H9 (cell line): Measurements from ENCODE around the gene MLIP. TPM values are rescaled to one million over a fixed set of nuclear protein-coding genes. Genes with fewer than 3 reads are reported as not detected.

Experiments
- DNase-seq: peaks from one replicate; pipeline ENCODE4 v3.0.0-alpha.2; 2017
- H2AFZ ChIP-seq: one replicate; pipeline ENCODE4 v1.6.1; 2013; ENCODE audit warnings: mild to moderate bottlenecking, low read length, control low read depth, moderate library complexity
- H2AK5ac ChIP-seq: 2 replicates; pipeline ENCODE4 v1.6.1; 2013; ENCODE audit warnings: low read length, control low read depth, mixed read lengths; ENCODE audit not compliant: insufficient read length
- H2BK120ac ChIP-seq: one replicate; pipeline ENCODE4 v1.6.1; 2013; ENCODE audit warnings: low read depth, mild to moderate bottlenecking, low read length, control low read depth, inconsistent platforms; ENCODE audit not compliant: poor library complexity, severe bottlenecking
- H2BK12ac ChIP-seq: 2 replicates; pipeline ENCODE4 v1.6.1; 2013; ENCODE audit warnings: low read length, control low read depth, mixed read lengths, low read depth; ENCODE audit not compliant: insufficient read length
- H2BK15ac ChIP-seq: 2 replicates; pipeline ENCODE4 v1.6.1; 2013; ENCODE audit warnings: low read depth, low read length, control low read depth
- H2BK20ac ChIP-seq: one replicate; pipeline ENCODE4 v1.6.1; 2013; ENCODE audit warnings: low read depth, mild to moderate bottlenecking, low read length, control low read depth, inconsistent platforms; ENCODE audit not compliant: poor library complexity, severe bottlenecking
- H2BK5ac ChIP-seq: 2 replicates; pipeline ENCODE4 v1.6.1; 2013; ENCODE audit warnings: low read length, control low read depth, mixed read lengths; ENCODE audit not compliant: insufficient read length
- H3K14ac ChIP-seq: 2 replicates; pipeline ENCODE4 v1.6.1; 2013; ENCODE audit warnings: low read length, control low read depth; ENCODE audit not compliant: insufficient read depth
- H3K18ac ChIP-seq: 2 replicates; pipeline ENCODE4 v1.6.1; 2013; ENCODE audit warnings: low read depth, mild to moderate bottlenecking, mixed read lengths, low read length, control low read depth; ENCODE audit not compliant: insufficient read length
- H3K23ac ChIP-seq: 2 replicates; pipeline ENCODE4 v1.6.1; 2013; ENCODE audit warnings: low read length, control low read depth, mixed read lengths, low read depth; ENCODE audit not compliant: insufficient read length
- H3K23me2 ChIP-seq: 2 replicates; pipeline ENCODE4 v1.6.1; 2013; ENCODE audit warnings: low read depth, mild to moderate bottlenecking, mixed read lengths, low read length, control low read depth; ENCODE audit not compliant: insufficient read length, poor library complexity, severe bottlenecking
- H3K27ac ChIP-seq: 2 replicates; pipeline ENCODE4 v1.5.1; 2013; ENCODE audit warnings: low read length, control low read depth, mixed read lengths, low read depth; ENCODE audit not compliant: insufficient read length
- H3K27me3 ChIP-seq: 2 replicates; pipeline ENCODE4 v1.6.1; 2013; ENCODE audit warnings: low read length, control low read depth, inconsistent platforms; ENCODE audit not compliant: insufficient read depth
- H3K4ac ChIP-seq: 2 replicates; pipeline ENCODE4 v1.6.1; 2013; ENCODE audit warnings: low read depth, mild to moderate bottlenecking, control low read depth, inconsistent platforms, low read length, moderate library complexity
- H3K4me1 ChIP-seq: 2 replicates; pipeline ENCODE4 v1.6.1; 2013; ENCODE audit warnings: low read length, control low read depth, inconsistent platforms; ENCODE audit not compliant: insufficient read depth
- H3K4me2 ChIP-seq: 2 replicates; pipeline ENCODE4 v1.6.1; 2013; ENCODE audit warnings: low read length, control low read depth, mixed read lengths; ENCODE audit not compliant: insufficient read length, insufficient read depth
- H3K56ac ChIP-seq: 2 replicates; pipeline ENCODE4 v1.6.1; 2013; ENCODE audit warnings: low read depth, mild to moderate bottlenecking, mixed read lengths, low read length, control low read depth; ENCODE audit not compliant: insufficient read length
- H3K79me1 ChIP-seq: 2 replicates; pipeline ENCODE4 v1.6.1; 2013; ENCODE audit warnings: low read depth, mild to moderate bottlenecking, moderate library complexity, low read length, control low read depth, inconsistent platforms; ENCODE audit not compliant: insufficient read depth, poor library complexity, severe bottlenecking
- H3K79me2 ChIP-seq: 2 replicates; pipeline ENCODE4 v1.6.1; 2013; ENCODE audit warnings: low read length, control low read depth, inconsistent platforms; ENCODE audit not compliant: insufficient read depth
- H3K9ac ChIP-seq: 2 replicates; pipeline ENCODE4 v1.6.1; 2013; ENCODE audit warnings: low read length, control low read depth, mixed read lengths; ENCODE audit not compliant: insufficient read length; ENCODE audit errors: extremely low read depth
- H3K9me3 ChIP-seq: one replicate; pipeline ENCODE4 v1.6.1; 2013; ENCODE audit warnings: low read depth, low read length, inconsistent platforms; ENCODE audit not compliant: control insufficient read depth
- H3T11ph ChIP-seq: one replicate; pipeline ENCODE4 v1.6.1; 2013; ENCODE audit warnings: mild to moderate bottlenecking, low read length, control low read depth, inconsistent platforms
- H4K20me1 ChIP-seq: one replicate; pipeline ENCODE4 v1.6.1; 2013; ENCODE audit not compliant: control insufficient read depth, insufficient read length, insufficient read depth
- H4K5ac ChIP-seq: 2 replicates; pipeline ENCODE4 v1.6.1; 2013; ENCODE audit warnings: low read depth, mild to moderate bottlenecking, mixed read lengths, low read length, control low read depth; ENCODE audit not compliant: insufficient read length
- H4K8ac ChIP-seq: replicated peaks from 2 replicates; pipeline ENCODE4 v1.6.1; 2013; ENCODE audit warnings: low read length, control low read depth, mixed read lengths, low read depth; ENCODE audit not compliant: insufficient read length
- H4K91ac ChIP-seq: 2 replicates; pipeline ENCODE4 v1.6.1; 2013; ENCODE audit warnings: low read depth, mild to moderate bottlenecking, moderate library complexity, mixed read lengths, low read length, control low read depth; ENCODE audit not compliant: insufficient read length
- H3K27ac Mint-ChIP-seq, 3 experiments: 2 replicates in 2 of 3; 3 replicates in 1 of 3; pipeline ENCODE4 v1.8.0; 2020 to 2021; ENCODE audit warnings: mixed read lengths in 3 of 3, mild to moderate bottlenecking in 1 of 3, moderate library complexity in 1 of 3
- H3K27me3 Mint-ChIP-seq: 2 replicates; pipeline ENCODE4 v1.8.0; 2021; ENCODE audit warnings: low read depth, mild to moderate bottlenecking, moderate library complexity, mixed read lengths
- H3K36me3 Mint-ChIP-seq, 3 experiments: 2 replicates in 2 of 3; 3 replicates in 1 of 3; pipeline ENCODE4 v1.8.0; 2020 to 2021; ENCODE audit warnings: low read depth in 3 of 3, mixed read lengths in 3 of 3; ENCODE audit not compliant: insufficient read depth in 1 of 3
- H3K4me1 Mint-ChIP-seq, 2 experiments: 2 replicates each; pipeline ENCODE4 v1.8.0; 2020; ENCODE audit warnings: mixed read lengths in 2 of 2
- H3K4me3 Mint-ChIP-seq, 2 experiments: 2 replicates in 1 of 2; 3 replicates in 1 of 2; pipeline ENCODE4 v1.8.0; 2020 to 2021; ENCODE audit warnings: mild to moderate bottlenecking in 2 of 2, mixed read lengths in 2 of 2, moderate library complexity in 1 of 2
- H3K9me3 Mint-ChIP-seq, 2 experiments: 2 replicates in 1 of 2; 3 replicates in 1 of 2; pipeline ENCODE4 v1.8.0; 2020; ENCODE audit warnings: mild to moderate bottlenecking in 2 of 2, mixed read lengths in 2 of 2, moderate library complexity in 1 of 2
- WGBS: extraction: QIAGEN DNeasy Blood & Tissue Kit; methylation state at CpG from one replicate; pipeline ENCODE4 v1.1.7; 2013; ENCODE audit warnings: missing lambda C conversion rate, low lambda C conversion rate, mixed read lengths; ENCODE audit not compliant: insufficient read length; ENCODE audit errors: extremely low coverage; 5-methylcytosine and 5-hydroxymethylcytosine counted together
- long read RNA-seq: library from polyadenylated mRNA; unstranded; transcript quantifications from one replicate; pipeline ENCODE4 v2.0.0, GENCODE V29; 2020
- total RNA-seq: library from RNA; stranded (reverse); gene quantifications from 2 replicates; pipeline ENCODE4 v1.2.1, GENCODE V29; 2021
- TF ChIP-seq, protein P1 (sequence below): fragments of 200-600 bp; sonication (generic); conservative IDR thresholded peaks from 3 replicates; pipeline ENCODE4 v1.8.0; 2021; ENCODE audit warnings: antibody characterized with exemption, mild to moderate bottlenecking

Gene MLIP, protein sequence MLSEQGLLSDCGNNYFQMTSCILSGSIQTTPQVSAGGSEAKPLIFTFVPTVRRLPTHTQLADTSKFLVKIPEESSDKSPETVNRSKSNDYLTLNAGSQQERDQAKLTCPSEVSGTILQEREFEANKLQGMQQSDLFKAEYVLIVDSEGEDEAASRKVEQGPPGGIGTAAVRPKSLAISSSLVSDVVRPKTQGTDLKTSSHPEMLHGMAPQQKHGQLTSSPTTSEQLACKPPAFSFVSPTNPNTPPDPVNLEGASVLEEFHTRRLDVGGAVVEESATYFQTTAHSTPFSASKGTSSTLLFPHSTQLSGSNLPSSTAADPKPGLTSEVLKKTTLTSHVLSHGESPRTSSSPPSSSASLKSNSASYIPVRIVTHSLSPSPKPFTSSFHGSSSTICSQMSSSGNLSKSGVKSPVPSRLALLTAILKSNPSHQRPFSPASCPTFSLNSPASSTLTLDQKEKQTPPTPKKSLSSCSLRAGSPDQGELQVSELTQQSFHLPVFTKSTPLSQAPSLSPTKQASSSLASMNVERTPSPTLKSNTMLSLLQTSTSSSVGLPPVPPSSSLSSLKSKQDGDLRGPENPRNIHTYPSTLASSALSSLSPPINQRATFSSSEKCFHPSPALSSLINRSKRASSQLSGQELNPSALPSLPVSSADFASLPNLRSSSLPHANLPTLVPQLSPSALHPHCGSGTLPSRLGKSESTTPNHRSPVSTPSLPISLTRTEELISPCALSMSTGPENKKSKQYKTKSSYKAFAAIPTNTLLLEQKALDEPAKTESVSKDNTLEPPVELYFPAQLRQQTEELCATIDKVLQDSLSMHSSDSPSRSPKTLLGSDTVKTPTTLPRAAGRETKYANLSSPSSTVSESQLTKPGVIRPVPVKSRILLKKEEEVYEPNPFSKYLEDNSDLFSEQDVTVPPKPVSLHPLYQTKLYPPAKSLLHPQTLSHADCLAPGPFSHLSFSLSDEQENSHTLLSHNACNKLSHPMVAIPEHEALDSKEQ
- not detected in 2 replicates for total RNA-seq
- long read RNA-seq = 0 reads

DNA sequence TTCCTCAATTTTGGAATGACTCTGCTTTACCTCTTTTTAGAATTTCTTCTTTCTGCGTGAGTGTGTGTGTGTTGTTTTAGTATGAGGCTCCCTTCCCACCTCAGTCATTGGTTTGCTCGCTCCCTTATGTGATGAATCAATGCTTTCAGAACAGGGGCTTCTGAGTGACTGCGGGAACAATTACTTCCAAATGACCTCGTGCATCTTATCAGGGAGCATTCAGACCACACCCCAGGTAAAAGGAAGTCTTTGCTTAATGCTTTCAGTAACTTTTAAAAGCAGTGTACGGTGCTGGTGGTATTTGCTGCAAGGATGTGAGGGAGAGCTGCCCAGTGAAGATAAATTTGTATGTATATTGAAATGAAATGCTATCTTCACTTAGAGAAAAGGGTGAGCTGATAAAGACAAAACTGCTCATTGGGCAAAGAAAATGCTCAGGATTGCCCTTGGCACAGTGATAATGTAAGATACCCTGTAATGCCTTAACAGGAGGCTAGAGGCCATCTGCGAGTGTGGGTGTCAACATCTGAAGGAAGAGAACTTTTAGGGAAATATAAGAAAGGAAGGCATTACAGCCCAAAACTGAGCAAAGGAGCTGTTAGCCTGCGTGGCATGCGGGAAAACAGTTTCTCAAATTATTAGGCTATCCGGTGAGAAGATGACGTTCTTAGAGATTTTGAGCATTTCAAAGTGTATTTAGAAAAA lies at the start of gene MLIP:
Gene MLIP, plus strand, starts transcription at position 103 of the 705 bp plus-strand sequence. Its CDS starts 37 bp downstream, at position 140.
- Histone ChIP-seq H2BK12ac (no peak within 1 kb of the TSS), H2BK120ac (no peak within 1 kb of the TSS), H3K79me1 (no peaks in the 10 kb centered on the region), H2BK20ac (no peak within 1 kb of the TSS), H4K20me1 (no peaks in the 10 kb centered on the region), H3T11ph (no peak within 1 kb of the TSS), H3K4me1 (no peaks in the 10 kb centered on the region), H3K23me2 (no peaks in the 10 kb centered on the region), H3K27ac (no peak within 1 kb of the TSS), H3K27me3 (no peaks in the 10 kb centered on the region), H2BK5ac (no peak within 1 kb of the TSS), H3K9me3 (no peaks in the 10 kb centered on the region), H3K18ac (no peak within 1 kb of the TSS), H4K5ac (no peak within 1 kb of the TSS), H2AK5ac (no peak within 1 kb of the TSS), H3K9ac (no peak within 1 kb of the TSS), H2BK15ac (no peak within 1 kb of the TSS), H2AFZ (no peak within 1 kb of the TSS), H4K91ac (no peak within 1 kb of the TSS), H3K14ac (no peak within 1 kb of the TSS), H3K23ac (no peak within 1 kb of the TSS), H3K4ac (no peak within 1 kb of the TSS), H3K79me2 (no peaks in the 10 kb centered on the region), H3K4me2 (no peak within 1 kb of the TSS), H4K8ac (no peak within 1 kb of the TSS), H3K56ac (no peak within 1 kb of the TSS)
- H3K4me3 Mint-ChIP-seq = no peak within 1 kb of the TSS
- WGBS = no CpG with 5 or more reads among the region's 10 CpGs
- peaks cover 0 to under 1% of the 10 kb centered on the region in 2 experiments; a peak in 1 of 5 replicates for H3K9me3 Mint-ChIP-seq
- H3K4me1 Mint-ChIP-seq = peaks cover 6 to 7% of the 10 kb centered on the region in 2 experiments; a peak in 3 of 4 replicates
- no peak for DNase-seq
- TF ChIP-seq, protein P1, sequence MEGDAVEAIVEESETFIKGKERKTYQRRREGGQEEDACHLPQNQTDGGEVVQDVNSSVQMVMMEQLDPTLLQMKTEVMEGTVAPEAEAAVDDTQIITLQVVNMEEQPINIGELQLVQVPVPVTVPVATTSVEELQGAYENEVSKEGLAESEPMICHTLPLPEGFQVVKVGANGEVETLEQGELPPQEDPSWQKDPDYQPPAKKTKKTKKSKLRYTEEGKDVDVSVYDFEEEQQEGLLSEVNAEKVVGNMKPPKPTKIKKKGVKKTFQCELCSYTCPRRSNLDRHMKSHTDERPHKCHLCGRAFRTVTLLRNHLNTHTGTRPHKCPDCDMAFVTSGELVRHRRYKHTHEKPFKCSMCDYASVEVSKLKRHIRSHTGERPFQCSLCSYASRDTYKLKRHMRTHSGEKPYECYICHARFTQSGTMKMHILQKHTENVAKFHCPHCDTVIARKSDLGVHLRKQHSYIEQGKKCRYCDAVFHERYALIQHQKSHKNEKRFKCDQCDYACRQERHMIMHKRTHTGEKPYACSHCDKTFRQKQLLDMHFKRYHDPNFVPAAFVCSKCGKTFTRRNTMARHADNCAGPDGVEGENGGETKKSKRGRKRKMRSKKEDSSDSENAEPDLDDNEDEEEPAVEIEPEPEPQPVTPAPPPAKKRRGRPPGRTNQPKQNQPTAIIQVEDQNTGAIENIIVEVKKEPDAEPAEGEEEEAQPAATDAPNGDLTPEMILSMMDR = no peak
- H3K36me3 Mint-ChIP-seq = no peaks in the 10 kb centered on the region; a peak in 1 of 7 replicates
- no peaks in the 10 kb centered on the region for H3K27me3 Mint-ChIP-seq
- H3K27ac Mint-ChIP-seq = 0 out of 7 replicates have a peak within 1 kb of the TSS, but pooled peaks of 1 of the 3 experiments have one; percentile 8
